HG02943 (cell line): ENCODE measurements around the gene VTI1B.

ENCODE experiments used
- ATAC-seq: cut with Tn5 transposase; IDR thresholded peaks from one replicate; pipeline ENCODE4 v1.9.1; 2021; ENCODE audit warnings: mild to moderate bottlenecking, low read depth, moderate library complexity; ENCODE audit not compliant: unreplicated experiment

VTI1B gene

DNA sequence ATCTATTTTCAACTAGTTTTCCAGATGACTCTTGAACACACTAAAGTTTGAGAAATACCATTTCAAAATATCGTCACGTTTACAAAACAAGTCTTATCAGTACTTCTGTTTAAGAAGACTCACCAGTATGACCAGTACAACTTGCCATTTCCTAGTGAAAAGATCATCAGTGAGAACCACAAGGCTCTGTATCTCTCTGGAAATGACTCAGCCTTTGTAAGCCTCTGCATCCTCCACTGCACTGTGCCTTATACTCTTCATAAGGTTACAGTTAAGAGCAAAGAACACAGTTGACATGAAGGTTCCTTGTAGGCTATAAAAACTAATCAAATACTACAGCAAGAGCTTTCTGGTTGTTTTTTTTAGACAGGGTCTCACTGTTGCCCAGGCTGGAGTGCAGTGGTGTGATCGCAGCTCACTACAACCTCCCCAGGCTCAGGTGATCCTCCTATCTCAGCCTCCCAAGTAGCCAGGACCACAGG lies 5.7 kb upstream of the VTI1B start:
- peak; percentile 68 for ATAC-seq

DNA sequence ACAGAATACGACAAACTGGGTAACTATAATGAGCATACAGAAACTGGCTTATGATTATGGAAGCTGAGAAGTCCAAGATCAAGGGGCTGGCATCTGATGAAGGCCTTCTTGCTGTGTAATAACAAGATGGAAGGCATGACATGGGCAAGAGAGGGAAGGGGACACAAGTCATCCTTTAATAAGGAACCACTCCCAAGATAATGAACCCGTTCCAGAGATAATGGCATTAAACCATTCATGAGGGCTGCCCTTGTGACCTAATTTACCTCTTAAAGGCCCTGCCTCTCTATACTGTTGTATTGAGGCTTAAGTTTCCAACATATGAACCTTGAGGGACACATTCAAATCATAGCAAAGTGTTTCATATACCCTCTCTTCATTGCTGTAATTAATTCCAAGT lies 4.6 kb upstream of the VTI1B start:
- no peak for ATAC-seq

DNA sequence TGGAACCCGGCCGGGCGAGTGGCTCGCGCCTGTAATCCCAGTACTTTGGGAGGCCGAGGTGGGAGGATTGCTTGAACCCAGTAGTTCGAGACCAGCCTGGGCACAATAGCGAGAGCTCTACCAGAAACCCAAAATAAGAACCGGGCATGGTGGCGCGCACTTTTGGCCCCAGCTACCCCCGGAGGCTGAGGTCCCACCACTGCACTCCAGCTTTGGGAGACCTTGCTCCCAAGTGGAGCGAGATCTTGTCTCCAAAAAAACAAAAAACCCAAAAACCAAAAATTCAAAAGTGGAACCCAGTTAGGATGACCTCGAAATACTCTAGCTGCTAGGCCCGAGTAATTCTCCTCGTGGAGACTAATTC lies 769 bp upstream of the VTI1B start:
- ATAC-seq = no peak

DNA sequence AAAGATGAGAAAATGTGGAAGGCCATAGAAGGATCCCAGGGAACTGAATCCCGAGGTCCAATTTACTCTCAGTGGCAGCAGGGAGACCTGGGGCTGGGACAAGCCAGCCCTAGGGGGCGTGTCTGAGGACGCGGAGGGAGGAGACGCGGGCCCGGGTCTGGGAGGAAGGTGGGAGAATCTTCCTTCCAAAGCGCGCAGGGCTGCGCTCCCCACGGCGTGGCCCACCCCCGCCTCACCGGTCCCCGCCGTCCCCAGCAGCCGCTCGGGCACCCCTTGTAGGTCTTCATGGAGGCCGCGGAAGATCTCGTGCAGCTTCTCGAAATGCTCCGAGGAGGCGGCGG lies 323 bp downstream of the VTI1B start:
- ATAC-seq = peak; percentile 39

DNA sequence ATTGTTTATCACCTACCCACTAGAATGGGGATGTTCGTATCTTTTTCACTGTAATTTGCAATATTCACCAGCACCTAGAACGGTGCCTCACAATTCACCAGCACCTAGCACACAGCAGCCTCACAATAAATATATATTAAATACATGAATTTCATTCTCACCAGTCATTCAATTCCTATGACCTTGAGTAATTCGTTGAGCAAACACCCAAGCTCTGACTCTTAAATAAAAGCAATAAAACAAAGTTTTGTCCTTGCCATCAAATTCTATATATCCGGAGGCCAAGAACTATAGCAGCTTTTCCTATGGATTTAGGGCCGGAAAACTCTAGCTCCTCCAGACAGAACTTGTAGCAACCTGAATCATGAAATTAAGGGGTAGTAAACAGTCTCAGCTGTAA lies 981 bp downstream of the VTI1B start:
- ATAC-seq = no peak

DNA sequence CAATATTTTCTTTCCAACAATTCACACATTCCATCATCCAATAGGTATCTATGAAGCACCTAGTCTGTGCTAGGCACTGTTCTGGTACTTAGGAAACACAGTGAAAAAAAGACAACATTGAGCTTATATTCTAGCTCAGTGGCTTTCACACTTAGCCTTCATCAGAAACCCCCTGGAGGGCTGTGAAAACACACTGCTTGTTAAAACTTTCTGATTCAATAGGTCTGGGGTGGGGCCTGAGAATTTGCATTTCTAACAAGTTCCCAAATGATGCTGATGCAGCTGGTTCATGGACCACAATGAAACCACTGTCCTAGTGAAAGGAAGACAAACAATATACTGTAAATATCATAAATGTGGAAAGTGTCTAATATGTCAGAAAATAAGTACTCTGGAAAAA lies 5.9 kb downstream of the VTI1B start:
- ATAC-seq = no peak

DNA sequence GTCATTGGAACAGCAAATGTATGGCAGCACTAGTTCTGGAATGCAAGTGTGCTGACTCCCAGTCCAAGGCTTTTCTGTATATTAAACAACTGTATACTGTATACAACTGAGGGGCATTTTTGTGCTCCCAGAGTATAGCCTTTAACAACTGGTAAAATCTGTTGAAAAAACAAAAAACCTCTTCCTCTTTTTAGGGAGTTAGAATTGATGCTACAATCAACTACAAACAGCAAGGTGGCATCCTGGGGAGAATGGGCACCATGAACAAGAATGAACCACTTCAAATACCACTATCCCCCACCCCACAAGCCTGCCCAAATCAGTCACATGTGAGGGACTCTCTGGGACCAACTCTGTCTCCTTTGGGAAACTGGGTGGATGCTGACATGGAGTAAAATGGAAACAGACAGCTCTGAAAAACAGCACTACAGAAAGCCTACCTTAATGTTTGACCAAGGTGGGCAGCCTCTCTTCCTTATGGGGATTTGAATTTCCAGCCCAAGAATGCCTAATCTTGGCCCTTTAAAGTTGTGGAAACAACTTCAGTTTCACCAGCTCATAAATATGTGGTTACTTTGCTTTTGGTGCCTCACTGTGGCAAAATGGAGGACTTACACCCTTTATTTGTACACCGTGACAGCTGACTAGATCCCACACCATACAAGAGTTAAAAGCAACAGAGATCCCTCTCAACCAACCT lies 7.5 kb downstream of the VTI1B start:
- peak; percentile 55 for ATAC-seq

DNA sequence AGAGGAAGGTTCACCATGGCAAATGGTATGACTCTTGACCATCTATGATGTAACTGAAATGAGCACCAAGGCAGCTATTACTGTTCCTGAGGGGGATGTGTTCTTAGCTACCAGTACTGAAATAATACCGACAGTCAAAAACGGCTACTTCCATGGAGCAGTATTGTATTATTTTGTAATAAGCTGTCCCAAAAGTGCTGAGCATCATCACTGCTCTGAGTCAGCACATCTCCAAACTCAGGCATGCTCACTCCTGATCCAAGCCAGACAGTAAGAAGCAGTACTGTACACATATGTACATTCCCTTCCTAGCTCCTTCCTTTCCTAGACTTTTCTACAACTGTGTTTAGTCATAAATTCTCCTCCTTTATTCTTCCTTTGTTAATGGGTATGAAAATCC lies 8.6 kb downstream of the VTI1B start:
- no peak for ATAC-seq

DNA sequence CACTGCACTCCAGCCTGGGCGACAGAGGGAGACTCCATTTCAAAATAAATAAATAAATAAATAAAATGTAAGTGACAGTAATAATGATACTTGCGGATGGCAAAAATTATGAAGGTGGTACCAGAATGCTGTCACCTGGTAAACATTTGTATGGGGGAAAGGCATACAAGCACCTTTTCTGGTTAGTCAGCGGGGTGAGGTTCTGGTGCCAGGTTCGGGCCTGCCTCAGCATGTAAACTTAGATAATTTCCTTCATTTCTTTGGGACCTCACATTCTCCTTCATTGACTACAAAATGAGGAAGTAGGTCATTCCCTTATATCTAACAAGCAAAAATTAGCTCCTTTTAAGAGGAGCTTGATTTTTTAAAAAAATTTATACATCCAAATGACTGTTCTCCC lies 10.8 kb downstream of the VTI1B start:
- no peak for ATAC-seq

DNA sequence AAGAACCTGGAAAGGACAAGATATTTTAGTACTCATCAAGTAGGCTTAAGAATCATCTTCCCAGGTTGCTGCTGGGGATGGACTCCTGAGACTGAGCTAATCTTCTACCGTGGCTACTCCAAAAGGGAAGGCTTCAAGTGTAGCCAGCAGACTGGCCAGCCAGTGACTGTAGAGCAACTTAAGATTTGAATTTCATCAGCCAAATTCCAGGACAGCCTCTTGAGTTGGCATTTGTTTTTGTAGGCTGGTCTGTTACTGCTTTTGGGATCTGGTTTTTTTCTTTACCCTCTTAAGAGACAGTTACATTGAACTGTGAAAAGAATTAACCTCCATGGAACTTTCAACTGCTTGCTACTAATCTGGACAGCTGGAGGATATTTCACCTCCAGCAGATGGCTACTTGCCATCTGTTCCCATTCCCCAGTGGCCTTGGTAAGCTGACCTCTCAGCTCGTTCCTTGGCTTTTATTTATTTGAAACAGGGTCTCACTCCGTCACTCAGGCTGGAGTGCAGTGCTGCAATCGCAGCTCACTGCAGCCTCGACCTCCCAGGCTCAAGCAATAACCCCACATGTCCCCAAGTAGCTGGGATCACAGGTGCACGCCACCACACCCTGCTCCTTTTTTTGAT lies 20.7 kb downstream of the VTI1B start:
- no peak for ATAC-seq

DNA sequence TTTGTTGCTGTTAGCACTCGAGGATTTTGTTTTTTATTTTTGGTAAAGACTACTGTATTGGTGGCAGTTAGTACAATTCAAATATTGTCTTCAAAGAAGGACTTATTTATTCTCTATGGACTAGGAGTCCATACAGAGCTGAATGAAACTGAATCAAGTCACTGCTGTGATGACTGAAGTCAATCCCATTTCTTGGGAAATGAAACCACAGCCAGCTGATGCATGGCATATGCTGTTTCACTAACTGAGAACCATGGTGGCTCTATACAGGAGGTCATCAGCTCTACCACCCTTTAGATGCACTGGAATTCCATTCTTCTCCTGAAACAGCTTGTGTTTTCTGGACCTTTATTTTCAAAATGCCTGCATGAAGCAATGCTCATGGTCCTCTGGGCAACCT lies 22.2 kb downstream of the VTI1B start:
- no peak for ATAC-seq

DNA sequence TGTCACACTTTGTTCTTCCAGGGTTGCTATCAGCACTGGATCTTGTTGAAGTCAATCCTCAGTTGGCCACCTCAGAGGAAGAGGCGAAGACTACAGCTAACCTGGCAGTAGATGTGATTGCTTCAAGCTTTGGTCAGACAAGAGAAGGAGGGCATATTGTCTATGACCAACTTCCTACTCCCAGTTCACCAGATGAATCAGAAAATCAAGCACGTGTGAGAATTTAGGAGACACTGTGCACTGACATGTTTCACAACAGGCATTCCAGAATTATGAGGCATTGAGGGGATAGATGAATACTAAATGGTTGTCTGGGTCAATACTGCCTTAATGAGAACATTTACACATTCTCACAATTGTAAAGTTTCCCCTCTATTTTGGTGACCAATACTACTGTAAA lies 23.7 kb downstream of the VTI1B start:
- no peak for ATAC-seq

DNA sequence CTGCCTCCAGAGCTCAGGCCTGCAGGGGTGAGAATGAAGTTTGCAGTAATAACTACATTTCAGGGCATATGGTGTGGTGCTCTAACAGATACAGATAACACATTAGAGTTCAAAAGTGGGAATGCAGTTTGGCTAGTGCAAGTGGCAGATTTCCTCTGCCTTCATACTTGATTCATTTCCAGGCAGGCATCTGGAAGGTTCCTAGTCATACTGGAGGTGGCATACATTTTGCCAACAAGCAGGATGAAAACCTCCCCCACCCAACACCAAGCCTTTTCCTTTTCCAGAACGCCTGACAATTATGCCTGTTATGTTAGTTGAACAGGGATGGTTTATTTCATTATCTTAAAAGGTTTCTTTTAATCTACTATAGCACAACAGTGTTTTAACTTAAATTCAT lies 24.3 kb downstream of the VTI1B start:
- no peak for ATAC-seq

DNA sequence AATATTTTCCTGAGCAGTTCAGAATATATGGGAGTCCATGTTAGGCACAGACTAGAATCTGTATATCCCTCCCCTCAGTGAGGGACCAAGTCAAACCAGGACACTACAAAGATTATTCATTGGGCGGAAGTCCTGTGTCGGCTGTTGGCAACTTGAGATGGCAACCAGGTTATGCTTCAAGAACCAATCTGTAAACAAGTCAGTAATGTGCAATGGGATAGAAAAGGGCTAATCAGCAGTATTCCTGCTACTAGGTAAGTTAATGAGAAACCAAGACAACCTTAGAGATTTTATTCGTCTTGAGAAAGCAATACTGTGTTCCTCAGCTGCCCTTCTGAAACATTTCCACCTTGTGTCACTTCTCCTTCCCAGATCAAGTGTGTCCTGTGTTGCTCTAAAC lies 28.3 kb downstream of the VTI1B start:
- ATAC-seq = no peak

DNA sequence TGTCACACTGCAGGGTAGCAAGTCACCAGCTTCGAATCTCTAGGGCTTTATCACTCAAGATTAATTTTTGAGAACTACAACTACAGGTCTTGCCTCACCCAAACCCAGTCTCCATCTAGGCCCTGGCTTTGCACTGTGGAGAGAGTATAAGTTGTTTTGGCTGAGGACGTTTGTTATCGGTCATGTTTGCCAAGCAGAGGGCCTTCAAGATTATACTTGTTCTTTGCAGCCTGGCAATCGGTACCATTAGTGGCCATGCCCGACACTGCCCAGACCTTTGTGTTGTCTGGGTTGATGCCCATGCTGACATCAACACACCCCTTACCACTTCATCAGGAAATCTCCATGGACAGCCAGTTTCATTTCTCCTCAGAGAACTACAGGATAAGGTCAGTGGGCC lies 29.0 kb downstream of the VTI1B start:
- ATAC-seq = no peak

DNA sequence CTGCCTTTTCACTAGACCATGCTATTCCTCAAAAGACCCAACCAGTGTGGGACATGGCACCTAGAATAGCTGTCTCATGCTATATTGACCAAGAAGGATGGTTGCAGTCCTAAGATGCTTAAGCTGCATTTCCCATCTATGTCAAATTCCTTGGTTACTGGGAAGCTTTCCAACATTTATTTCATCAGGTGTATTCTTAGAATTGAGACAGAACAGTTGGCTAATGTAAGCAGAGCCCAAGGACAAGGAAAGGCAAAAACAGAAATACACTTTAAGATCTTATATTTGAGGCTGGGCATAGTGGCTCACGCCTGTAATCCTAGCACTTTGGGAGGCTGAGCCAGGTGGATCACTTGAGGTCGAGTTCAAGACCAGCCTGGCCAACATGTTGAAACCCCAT lies 30.0 kb downstream of the VTI1B start:
- no peak for ATAC-seq

DNA sequence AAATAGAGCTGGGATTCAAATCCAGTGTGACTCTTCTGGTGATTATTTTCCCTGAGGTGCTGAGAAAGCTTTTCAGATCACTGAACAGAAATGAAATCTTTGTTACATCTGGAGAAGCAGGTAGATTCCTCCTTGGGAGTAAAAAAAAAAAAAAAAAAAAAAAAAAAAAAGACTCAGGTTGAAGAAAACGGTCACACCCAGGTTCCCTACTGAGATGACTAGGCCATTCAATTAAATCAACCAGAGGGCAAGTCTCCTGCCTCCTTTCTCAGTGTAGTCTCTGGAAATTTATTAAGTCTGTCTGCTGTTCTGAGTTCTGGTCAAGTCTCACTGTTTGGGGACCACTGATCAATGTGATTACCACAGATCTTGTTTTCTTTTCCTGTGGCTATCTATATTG lies 30.7 kb downstream of the VTI1B start:
- no peak for ATAC-seq

DNA sequence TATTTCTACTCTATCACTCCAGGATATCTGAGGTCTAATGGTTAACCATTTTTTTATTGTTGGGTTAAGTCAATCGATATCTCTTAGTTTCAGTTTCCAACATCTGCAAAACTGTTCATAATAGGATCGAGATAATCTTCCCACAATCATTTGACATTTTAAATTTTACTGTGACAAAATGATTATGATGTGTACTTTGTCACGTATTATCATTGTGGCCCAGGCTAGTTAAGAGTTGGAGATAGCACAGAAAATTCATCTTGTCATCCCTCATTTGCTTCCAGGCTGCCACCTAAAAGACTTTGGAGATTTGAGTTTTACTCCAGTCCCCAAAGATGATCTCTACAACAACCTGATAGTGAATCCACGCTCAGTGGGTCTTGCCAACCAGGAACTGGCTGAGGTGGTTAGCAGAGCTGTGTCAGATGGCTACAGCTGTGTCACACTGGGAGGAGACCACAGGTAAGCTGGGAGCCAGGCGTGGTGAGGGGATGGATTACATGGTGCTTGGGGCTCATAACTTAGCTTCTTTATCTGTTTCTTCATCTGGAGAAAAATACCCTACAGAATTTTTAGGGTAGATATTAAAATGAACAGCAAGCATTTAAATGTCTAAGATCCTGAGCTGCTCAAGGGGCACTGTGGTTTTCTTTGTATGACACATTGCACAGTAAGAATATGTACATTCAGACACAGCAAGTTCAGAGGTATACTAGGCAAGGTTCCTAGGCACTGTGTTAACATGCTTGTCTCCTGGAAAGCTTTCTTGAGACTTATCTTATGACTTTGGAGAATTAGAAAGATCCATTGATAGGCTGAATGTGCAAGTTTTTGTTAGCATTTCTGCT lies 32.3 kb downstream of the VTI1B start:
- no peak for ATAC-seq

DNA sequence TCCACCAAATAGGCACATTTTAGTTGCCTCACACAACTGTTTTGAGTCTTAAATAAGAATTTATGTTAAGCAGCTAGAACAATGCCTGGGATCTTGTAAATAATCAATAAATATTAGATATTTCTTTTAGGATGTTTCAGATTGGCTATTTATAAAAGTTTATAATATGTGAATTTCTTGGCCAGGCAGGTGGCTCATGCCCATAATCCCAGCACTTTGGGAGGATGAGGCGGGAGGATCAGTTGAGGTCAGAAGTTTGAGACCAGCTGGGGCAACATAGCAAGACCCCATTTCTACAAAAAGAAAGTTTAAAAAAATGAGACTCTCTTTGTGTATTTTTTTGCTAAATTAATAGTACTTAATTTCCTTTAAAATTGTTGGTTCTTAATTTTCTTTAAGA lies 33.0 kb downstream of the VTI1B start:
- ATAC-seq = no peak

DNA sequence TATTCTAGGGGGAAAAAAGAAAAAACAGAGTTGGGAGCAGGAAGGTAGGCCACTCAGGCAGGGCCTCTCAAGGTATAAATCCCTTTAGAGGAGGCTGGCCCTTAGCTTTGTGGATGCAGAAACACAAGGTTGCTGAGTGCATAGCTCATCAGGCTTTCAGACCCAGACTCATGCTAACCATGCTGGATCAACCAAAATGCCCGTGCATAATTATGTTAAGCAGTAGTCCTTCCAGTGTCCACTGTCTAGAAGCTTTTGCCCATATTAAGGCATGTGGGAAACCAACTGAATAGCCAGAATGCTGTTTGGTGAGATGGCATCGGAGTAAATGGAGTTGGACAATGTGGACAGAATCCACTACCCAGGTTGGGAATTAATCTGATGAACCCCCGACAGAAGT lies 35.8 kb downstream of the VTI1B start:
- no peak for ATAC-seq

DNA sequence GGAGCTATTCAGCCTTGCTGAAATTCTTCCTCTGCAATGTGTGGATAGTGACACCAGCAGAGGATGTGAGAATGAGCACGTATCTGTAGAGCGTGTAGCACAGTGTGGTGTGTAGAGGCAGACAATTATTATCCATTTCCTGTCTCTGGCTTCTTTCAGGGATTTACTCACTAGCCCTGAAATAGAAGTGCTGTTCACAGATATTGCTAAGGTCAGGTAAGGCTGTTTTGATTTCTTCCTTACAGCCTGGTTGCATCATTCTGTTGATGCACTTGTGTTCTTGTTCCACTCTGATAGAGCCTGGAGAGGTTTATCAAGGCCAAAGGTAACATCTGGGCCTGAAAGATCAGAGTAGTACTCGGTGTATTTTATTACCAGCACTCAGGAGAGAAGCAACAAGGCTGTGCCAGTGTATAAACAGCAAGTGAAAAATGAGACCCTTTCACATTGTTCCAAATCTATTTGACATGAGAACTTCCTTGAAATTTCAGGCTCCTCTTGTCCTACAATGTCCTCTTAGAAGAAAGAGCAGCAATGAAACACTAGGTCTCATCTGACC lies 38.0 kb downstream of the VTI1B start:
- ATAC-seq = no peak
